Thyroid gland (tissue), 4 donors: ENCODE measurements around the gene NELL2.

Experiments
- POLR2A ChIP-seq, 2 donors: fragments of 450-650 bp; IDR thresholded peaks; one replicate each; pipeline ENCODE4 v1.6.1; 2017; ENCODE audit warnings: antibody characterized with exemption in 2 of 2, mild to moderate bottlenecking in 2 of 2, moderate library complexity in 1 of 2
- TF ChIP-seq, protein P1 (sequence below), 6 experiments: fragments of 200-600 bp in 3 of 6; fragments of 450-650 bp in 3 of 6; sonication (generic) in 3 of 6; IDR thresholded peaks; one replicate each; pipeline ENCODE4 v1.5.1; 2016 to 2019; ENCODE audit warnings: antibody characterized with exemption in 6 of 6, mild to moderate bottlenecking in 2 of 6, inconsistent platforms in 1 of 6, moderate library complexity in 1 of 6

DNA sequence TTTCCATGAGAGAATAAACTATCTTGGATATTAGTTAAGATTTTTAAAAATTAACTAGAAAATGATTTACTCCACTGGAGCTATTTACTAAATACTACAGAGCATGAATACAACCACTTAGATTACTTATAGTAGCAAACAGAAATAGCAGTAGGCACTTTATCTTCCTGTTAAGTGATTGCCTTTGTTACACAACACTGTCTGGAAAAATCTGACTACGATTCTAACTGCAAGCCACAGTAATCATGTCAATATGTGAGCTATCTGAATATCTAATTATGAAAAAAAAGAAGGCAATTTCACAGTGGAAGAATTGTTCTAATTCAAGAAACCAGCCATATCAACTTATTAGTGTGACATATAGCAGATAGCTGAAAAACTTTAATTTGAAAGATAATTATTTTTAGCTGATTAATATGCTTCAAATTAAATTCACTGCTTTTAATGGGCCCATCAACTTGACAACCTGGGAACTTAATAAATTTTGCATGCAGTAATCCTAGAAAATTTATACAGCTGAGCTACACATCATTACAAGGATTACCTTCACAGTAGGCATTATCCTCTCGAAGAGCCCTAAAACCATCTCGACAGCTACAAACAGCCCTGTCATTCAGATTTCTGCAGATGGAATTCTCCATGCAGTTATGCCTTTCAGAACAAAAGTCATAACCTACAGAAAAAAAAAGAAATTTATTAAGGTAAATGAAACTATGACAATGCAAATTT is 172.8 kb downstream of the NELL2 start:
- no peak for TF ChIP-seq POLR2A (IDR thresholded peaks at IDR 0.05)
- TF ChIP-seq, protein P1, sequence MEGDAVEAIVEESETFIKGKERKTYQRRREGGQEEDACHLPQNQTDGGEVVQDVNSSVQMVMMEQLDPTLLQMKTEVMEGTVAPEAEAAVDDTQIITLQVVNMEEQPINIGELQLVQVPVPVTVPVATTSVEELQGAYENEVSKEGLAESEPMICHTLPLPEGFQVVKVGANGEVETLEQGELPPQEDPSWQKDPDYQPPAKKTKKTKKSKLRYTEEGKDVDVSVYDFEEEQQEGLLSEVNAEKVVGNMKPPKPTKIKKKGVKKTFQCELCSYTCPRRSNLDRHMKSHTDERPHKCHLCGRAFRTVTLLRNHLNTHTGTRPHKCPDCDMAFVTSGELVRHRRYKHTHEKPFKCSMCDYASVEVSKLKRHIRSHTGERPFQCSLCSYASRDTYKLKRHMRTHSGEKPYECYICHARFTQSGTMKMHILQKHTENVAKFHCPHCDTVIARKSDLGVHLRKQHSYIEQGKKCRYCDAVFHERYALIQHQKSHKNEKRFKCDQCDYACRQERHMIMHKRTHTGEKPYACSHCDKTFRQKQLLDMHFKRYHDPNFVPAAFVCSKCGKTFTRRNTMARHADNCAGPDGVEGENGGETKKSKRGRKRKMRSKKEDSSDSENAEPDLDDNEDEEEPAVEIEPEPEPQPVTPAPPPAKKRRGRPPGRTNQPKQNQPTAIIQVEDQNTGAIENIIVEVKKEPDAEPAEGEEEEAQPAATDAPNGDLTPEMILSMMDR (IDR thresholded peaks at IDR 0.05), result no peak
